Cortex of kidney (tissue), 1 donor: ENCODE measurements around the gene QARS1.

Experiments
- DNase-seq: peaks from one replicate; lab custom pipeline; 2025; lab: John Stamatoyannopoulos, UW

Gene QARS1

DNA sequence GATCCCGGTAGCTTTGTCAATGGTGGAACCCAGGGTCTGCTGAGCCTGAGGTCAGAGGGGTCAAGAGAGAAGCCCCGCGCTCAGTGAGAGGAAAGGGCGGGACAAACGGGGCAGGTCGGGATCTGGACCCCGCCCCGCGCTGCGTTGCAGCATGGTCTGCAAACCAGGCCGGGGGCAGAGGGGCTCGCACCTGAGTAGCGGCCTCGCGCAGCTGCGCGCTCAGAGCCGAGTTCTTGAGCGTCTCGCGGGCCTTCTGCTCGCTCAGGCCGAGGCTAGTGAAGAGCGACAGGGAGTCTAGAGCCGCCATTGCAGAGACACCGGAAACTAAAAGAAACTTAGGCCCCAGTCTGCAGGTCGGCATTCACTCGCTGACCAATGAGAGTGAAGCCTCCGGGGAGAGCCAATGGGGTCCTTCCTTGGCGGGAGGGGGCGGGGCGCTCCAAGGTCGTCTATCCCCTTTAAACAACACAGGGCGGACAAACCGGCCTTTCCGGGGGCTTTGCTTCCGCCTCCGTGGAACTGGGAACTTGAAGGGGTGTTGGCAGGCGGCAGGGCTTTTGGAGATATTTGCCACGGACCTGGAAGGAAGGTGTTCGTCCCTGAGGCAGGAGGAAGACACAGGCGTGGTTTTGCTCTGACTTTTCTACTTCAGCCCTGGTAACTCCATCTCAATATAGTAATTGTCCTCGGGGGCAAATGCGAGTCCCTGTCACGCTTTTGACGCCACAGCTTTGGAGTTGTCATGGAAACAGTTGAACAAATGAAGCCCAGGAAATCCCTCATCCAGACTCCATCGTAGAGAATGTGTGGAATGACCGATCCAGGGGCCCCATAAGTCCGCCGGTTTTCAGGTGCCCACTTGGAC is at the start of gene QARS1:
TSS of gene QARS1 (minus strand) at position 331 of the 865 bp plus-strand sequence. CDS start at position 307, 24 bp downstream.
- DNase-seq, result no peak

DNA sequence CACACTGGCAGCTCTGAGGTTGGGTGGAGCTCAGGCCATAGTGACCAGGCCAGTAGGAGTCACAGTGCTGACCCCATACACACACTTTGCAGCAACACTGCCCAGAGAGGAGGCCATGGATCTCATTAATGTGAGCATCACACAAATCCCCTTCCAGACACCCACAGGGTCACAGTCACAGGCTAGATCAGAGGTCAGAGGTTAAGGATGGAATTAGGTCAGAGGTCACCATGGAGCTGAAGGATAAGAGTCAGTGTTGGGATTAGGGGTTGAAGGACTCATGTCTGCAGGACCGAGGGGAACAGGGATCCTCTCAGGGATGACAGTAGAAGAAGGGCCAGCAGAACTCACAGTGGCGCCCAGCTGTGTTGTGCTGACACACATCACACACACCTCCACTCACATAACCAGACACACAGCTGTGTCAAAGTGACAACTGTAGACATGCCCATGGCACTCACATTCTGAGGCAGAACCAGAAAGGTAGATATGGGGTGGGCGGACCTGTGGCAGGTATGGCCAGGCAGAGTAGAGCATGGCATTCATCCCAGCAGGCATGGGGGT is 48.9 kb upstream of the QARS1 start:
- no peak for DNase-seq

DNA sequence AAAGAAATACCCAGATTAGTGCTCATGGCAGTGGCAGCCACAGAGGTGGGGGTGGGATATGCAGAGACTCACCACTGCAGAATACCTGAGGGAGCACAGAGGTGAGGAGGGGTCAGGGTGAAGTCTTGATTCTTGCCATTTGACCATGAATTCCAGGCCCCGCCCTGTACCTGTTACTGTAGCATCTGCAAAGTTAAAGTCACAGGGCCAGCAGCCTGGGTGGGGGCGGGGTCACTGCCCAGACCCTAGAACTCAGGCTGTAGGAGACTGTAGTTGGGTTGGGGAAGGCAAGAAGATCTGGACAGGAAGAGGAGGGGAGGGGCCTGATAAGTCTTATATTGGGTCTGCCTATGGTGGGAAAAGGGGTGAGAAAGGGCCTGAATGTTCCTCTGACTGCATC is 47.1 kb upstream of the QARS1 start:
- no peak for DNase-seq

DNA sequence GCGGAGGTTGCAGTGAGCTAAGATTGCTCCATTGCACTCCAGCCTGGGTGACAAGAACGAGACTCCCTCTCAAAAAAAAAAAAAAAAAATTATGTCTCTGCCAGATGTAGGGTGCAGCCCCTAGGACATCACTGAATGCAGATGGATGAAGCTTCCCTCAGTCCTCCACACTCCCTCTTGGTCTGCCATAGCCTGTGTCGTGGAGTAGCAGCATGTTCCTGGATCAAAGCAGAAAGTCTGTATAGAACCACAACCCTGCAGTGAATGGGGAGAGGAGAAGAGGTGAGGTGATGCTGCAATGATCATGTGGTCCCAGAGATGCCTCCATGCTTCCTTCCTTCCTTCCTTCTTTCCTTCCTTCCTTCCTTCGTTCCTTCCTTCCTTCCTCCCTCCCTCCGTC is 43.6 kb upstream of the QARS1 start:
- no peak for DNase-seq

DNA sequence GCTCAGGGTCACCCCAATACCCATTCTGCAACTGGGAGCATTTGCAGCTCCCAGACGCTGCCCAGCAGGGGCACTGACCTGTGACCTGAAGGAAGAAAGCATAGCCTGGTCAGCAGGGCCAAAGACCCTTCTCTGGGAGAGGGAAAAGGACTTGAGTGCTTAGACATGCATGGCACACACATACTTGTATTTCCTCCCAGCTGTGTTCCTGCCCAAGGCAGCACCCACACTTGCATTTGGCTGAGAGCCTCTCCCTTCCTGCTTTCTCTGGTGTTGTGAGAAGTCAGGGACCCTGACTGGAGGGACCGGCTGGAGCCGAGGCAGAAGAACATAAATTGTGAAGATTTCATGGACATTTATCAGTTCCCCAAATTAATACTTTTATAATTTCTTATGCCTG is 35.5 kb upstream of the QARS1 start:
- DNase-seq, result no peak

DNA sequence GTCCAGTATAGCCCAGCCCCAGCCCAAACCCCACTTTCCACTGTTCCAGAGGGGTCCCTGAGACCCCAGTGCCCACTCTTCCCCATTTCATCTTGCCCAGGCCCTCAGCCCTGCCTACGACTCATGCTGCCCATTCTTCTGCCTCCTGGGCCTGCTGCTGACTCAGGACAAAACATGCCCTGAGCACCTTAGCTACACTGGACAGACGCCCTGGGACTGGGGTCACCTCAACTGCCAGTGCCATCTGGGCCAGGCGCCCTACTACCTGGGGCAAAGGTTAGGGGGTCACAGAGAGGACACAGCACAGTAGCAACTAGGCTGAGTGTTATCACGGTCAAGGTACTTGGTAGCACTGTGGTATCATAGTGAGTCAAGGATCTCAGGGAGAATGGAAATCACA is 30.9 kb upstream of the QARS1 start:
- no peak for DNase-seq

DNA sequence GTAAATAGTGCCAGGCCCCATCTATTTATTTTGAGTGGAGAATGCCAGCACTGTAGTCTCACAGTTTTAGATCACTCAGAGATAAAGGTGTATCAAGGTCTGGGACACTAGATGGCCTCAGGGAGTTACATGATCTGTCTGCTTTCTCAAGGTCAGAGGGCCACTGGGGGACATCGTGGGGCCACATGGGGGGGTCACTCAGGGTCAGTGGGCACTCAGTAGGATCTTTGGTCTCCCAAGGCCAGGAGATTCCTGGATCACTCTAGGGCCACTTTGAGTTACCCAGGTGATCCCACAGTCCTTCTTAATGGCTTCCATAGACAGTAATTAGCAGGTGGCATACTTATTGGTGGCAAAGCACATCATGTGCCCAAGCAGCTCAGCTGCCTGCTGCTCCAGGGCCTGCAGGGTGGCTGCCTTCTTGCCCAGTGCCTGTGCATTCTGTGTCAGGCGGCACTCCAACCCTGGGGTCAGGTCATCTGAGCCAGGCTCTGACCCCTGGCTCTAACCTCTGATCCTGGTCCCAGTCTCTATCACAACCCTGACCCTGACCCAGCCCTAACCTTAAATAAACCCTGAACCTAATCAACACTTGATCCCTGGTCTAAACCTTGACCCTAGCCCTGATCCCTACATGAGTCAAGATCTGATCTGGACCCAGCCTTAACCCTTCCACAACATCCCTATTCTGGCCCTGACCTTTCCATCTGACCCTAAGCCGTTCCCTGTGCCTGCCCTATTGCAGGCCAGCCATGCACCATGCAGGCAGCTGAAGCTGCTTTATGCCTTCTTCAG is 30.1 kb upstream of the QARS1 start:
- DNase-seq, result no peak

DNA sequence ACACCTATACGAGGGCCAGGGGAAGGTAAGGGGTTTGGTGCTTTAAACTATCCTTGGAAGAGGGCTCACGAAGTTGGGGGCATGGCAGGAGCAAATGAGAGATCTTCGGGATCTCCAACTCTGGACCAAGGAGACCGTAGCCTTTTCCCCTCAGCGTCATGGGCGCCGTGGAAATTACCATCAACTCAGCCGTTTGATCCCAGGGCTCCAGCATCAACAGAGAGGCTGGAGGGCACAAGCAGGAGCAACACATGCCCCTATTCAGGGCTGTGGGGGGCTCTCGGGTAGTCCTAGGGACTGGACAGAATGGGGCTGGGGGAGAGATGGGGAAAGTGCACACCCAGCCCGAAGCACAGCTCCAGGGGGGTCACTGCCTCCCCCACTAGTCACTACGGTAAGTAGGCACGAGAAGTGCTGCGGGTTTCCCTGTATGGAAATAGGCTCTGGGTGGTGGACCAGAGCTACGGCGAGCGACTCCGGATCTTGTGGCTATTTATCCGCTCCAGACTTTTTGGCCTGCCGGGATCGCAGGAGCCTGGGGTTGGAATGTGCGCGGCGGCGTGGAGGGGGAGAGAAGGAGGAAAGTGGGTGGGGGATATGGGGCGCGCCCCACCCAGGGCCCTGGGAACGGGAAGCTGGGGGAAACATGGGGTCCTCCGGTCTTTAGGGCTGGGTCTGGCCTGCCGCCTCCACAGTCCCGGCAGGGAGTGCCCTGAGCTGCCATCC is 28.8 kb upstream of the QARS1 start:
- no peak for DNase-seq

DNA sequence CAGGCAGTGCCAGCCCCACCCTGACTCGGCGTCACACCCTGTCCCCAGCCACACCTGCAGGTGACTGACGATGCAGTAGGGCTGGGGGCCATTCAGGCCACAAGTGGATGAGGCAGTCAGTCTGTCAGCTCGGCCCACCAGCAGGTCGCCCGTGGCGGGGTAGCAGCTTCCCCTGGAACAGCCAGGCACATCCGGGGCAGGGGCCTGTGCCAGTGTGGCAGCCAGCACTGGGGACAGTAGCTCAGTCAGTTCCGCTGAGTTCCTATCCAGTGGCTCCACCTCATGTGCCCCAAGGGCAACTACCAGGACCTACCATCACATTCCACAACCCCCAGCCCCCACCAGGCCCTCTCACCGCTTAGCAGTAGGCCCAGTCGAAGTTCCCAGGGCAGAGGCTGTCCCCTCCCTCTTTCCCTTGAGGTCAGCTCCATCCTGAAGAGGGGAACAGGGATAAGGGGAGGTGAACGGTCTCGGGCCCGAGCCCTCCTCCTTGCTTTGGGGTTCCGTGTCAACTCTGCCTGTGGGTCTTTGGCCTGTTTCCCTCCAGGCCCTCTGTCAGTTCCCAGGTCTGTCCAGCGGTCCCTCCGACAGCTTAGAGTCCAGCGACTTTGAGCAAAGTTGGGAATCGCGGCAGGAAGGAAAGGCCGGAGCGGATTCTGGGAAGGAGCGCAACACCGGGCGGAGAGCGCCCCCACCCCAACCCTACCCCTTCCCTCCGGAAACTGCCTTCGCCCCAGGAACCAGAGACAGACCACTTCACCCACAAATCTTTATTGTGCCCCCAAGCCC is 28.1 kb upstream of the QARS1 start, which contains the start of gene LAMB2:
TSS of gene LAMB2 (minus strand) at position 614 of the 789 bp plus-strand sequence. CDS start at position 431, 183 bp downstream.
- DNase-seq, result no peak

DNA sequence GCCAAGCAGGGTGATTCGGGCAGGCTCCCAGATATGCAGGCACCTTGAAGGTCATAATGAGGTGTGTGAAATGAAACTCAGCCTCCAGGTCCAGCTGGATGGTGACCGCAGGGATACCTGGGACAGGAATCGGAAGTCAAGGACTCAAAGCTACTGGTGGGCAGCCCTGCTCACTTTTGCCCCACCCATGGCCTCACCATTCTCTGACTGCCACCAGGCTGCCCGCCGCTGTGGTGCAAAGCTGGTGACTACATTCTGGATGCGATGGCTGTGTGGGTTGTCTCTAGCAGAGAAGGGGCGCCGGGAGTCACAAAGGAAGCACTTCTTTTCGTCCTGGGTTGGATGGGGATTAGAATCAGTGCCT is 27.5 kb upstream of the QARS1 start:
- DNase-seq, result no peak

DNA sequence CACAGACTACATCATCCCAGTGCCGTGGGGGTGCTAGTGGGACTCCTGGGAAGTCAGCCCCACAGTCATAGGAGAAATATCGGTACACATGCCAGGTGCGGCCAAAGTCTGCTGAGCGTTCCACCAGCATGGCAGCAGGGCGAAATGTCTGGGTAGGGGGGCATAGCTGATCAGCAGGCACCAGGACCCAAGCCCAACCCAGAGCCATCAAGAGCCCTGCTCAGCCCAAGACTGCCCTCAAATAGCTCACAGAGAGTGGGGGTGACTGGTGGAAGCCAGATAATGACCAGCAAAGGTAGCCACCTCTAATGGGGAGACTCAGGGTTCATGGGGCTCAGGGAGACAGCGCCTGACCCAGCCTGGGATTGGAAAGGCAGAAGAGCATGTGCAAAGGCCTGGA is 27.0 kb upstream of the QARS1 start:
- DNase-seq, result no peak

DNA sequence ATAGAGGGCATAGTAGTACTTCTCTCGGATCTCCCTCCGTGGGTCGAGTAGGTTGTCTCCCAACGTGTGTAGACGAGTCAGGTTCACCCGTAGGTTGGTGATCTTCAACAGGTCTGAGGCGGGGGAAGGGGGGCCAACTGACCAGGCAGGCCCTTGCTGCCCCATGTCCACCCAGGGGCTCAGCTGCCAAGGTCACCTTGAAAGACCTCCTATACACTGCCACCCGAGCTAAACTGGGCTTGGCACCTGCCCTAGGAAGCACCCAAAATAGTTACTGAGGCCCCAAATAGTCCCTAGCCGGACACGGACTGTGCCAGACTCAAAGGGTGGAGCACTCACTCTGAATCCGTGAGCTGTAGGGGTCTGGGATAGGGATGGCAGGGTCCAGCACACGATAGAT is 26.5 kb upstream of the QARS1 start:
- no peak for DNase-seq

DNA sequence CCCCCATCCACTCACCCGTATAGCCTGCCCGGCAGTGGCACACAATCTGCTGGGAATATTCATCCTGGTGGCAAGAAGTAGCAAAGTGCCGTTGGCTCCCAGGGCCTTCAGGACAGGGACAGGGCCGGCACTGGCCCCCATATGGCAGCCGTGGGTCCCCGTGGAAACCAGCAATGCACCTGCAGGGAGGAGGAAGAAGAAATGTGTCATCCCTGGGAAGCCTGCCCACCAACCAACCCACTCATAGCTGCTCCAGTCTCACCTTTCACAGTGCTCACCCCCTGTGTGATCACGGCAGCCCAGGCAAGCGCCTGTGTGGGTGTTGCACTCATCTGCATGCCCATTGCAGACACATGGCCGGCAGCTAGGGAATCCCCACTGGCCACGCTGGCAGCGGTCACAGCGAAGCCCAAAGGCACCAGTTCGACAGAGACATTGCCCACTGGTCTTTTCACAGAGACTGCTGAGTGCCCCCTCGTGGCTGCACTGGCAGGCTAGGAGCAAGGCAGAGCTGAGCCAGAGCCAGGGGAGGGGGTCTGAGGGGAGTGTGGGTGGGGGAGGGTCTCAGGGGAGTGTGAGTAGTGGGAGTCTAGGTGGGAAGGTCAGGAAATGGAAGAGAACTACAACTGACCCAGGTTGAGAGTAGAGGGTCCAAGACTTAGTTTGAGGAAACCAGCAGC is 20.6 kb upstream of the QARS1 start:
- no peak for DNase-seq

DNA sequence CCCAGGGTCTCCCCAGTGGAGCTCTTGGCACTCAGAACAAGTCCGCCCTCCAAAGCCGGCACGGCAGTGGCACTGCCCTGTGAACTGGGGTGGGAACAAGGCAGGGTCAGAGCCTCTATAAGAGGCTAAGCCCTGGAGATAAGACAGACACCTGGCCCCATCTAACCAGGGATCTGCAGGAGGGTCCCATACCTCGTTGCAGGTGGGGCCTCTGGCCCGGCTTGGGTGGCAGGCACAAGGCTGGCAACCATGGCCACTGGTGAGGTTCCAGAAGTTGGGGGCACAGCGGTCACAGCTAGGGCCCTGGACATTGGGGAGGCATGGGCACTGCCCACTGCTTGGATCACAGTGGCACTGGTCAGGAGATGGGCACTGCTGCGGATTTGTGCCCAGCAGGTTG is 19.6 kb upstream of the QARS1 start:
- no peak for DNase-seq

DNA sequence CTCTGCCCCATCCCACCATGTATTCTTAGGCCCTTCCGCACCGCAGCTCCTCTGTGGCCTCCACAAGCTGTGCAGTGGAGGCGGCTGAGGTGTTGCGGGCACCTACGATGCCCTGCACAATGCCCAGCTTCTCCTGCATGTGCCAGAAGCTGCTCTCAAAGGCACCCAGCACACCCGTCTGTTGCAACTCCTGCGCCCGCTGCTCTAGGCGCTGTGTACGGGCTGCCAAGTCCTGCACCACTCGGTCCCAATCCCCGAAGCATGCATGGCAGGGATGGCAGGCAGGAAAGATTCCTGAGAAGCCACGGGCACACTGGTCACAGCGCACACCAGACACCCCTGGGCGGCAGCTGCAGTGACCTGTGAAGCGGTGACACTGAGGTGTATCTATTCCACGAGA is 19.1 kb upstream of the QARS1 start:
- no peak for DNase-seq

DNA sequence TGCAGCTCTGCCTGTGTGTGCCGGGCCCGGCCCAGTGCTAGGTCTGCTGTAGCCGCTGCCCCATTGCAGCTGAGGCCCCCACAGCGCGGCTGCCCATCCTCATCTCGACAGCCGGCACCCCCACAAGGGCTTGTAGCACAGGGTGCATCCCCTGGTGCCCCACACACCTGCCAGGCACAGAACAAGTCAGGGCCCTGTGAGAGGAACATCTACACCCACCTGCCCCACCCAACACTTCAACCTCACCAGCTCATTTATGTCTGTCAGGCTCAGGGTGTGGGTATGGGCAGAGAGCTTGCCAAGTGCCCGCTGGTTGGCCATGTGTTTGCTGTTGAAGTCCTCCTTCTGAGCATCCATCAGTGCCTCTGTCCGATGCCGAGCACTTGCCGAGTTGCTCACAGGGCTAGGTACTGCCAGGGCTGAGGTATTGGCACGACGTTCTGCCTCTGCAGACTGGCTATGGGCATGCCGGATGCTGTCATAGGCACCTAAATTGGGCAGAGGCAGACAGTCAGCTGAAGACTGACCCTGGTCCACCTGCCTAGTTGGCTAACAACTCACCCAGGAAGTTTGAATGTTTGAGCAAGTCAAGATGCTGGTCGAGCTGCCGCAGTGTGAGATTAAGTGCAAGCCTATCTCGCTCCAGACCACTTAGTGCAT is 18.5 kb upstream of the QARS1 start:
- no peak for DNase-seq

DNA sequence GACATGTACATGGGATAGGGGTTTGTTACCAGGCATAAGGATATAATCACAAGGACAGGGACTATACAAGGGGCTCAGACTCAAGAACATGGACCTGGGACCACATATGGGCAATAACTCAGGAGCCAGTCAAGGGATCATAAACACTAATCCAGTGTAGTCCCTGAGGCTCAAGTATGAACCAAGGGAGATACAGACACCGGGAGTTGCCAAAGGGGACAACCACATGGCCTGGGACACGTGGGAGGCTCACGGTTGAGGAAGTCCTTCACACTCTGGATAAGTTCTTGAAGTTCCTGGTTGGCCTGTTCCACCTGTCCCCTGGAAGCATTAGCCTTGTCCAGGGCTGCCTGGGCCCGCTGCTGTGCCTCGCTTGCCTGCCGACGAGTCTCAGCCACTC is 17.9 kb upstream of the QARS1 start:
- no peak for DNase-seq

DNA sequence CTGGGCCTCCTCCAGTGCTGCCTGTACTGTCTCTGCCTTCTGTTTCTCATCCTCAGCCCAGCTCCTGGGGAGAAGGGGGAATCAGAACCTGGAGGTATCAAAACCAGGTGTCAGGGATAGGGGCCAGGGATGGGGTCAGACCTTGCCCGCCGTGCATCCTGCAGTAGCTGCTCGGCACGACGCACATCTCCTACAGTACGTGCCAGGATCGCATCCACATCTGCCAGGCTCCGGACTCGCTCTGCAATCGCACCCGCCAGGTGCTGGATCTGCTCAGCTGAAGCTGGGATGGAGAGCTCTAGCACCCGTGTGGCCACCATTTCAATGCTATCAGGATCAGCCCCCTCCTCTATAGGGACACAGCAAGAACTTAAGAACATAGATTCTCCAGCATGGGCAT is 17.5 kb upstream of the QARS1 start:
- no peak for DNase-seq

DNA sequence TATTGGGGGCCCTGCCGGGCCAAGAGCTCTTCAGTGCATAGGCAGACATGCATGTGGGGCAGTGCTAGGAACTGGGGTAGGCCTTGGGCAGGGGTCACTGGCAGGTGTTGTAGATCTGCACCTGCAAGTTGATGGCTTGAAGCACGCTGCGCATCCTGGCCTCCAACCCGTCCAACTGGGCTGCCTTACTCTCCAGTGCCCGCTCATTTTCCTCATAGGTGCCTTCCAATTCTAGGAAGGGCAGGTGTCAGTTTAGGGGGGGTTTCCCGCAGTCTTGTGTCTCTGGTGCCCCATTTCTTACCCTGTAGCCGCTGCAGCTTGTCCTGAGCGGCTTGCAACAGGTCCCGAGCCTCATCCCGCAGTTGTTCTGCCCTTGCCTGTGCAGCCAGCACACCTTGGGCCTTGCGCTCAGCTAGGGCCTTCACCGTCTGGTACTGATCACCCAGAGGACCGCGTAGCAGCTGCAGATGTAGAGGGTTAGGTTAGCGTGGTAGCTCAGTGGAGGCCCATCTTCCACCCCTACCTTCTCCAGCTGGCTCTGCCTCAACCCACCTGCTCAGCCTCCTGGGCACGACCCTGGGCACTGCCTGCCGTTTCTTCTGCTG is 16.7 kb upstream of the QARS1 start:
- DNase-seq, result no peak
